HG03196 (cell line): ENCODE measurements around the gene RGPD4.
"Not testable (repeated sequence)": the region's sequence is repeated elsewhere in the genome, so short reads cannot be mapped to it uniquely, and the experiment has no call there.

ENCODE experiments used
- ATAC-seq: cut with Tn5 transposase; IDR thresholded peaks from one replicate; pipeline ENCODE4 v1.9.1; 2021; ENCODE audit not compliant: unreplicated experiment

The RGPD4 gene

DNA sequence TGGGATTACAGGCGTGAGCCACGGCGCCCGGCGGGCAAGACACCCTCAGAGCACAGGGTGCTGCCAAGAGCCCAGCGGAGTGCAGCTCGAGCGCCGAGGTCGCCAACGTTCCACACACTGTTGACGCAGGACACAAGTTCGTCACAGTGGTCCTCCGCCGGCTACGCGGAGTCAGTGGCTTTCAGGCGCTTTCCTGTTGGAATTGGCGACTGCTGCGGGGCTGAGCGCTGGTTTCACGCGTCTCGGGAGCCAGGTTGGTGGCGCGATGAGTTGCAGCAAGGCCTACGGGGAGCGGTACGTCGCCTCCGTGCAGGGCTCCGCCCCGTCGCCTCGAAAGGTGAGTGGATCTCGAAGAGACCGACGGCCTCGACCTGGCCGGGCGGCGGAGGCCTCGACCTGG lies at the start of gene RGPD4:
Gene RGPD4 (plus strand): TSS at position 144 of the 400 bp plus-strand sequence. CDS start 122 bp downstream, at position 266.
- not testable (repeated sequence) for ATAC-seq

DNA sequence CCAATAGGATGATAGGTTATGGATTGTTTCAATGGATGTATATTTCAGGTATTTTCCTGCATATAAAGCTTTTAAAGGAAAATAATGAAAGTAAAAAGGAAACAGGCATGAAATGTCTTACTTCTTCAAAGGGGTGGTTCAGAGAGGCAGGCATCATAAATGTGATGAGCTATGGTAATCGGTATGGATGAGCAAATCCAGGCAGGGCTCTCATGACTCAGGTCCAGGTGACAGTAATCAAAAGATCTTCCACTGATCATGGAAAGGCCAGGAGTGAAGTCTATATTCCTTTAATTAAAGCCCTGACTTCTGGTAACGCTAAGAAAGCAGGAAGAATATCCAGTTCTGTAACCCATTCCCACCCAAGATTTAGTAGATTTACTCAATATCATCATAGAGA lies 48.7 kb upstream of the RGPD4 start:
- no peak for ATAC-seq

DNA sequence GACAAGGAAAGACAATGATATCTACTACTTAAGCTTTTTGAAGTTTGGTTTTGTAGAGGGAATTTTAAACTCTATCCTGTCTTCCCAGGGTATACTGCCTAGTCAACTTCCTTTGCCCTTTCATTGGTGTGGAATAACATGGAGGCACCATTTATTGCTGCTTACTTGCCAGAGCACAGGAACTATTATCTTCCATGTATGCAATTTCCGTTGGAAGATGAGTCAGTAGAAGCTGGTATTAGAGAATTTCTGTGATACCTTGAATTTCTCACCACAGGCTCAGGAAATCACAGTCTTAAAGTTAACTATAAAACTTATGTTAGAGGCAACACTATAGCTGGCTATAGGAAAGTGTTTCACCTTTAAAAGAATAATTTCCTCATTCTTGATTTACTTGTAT lies 40.9 kb upstream of the RGPD4 start:
- ATAC-seq: no peak

DNA sequence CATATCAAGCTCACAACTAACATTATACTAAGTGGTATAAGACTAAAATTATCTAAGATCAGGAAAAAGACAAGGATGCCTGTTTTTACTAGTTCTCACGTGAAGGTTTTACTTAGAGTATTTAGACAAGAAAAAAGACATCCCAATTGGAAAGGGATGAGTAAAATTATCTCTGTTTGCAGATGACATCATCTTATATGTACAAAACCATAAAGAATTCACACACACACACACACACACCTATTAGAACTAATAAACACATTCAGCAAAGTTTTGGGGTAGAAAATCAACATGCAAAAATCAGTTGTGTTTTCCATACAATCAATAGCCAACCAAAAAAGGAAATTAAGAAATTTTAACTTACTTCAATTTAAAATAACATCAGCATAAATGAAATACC lies 35.9 kb upstream of the RGPD4 start:
- ATAC-seq: no peak

DNA sequence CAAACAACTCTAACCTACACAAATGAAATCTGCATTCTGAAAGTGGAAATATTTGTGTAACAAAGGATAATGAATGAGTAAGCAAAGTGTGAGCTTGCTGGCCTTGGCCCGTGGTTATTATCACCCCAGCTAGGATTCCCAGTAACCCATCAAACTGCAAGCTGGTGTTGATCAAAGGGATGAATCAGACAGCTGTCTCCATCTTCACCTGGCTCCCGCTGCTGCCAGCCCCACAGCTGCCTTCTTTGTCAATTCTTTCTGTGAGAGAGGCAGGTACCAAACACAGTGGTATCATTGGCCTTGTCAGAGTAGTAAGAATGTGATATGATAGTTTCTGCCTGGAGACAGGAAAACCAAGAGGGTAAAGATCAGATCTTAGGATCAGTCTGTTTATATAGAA lies 25.2 kb upstream of the RGPD4 start:
- ATAC-seq: no peak

DNA sequence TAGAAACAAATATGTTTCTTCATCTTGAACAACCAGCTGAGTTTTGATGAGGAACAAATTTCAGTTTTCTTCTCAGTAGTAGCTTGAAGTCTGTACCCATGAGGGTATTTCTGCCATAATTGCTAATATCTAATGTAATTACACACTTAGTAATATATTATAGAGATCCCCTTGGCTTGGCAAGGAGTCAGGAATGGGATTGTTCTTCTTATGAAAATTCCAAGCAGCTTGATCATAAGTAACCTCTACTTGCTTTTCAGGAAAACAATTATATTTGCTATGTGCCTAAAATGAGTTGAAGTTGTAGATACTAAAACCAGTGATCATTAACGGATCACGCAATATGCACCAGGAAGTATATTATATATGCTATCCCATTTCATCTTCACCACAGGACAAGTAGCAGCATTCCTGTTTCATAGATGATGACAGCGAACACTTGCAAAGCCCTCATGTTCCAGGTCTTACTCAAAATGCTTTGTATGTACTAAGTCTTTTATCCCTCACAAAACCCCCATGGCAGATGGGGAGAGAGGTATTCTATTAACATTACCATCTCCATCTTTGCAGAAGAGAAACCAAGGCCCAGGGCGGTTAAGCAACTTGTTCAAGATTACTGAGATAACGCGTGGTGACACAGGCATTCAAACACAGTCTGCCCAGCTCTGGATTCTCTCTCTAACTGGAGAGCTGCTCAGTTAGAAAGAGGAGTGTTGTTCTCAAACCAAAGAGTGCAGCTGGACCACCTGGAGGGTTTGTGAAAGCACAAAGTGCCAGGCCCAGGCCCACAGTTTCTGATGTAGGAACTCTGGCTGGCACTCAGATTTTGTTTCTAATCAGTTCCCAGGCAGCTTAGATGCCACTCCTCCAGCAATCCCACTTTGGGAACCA lies 21.8 kb upstream of the RGPD4 start:
- ATAC-seq: no peak

DNA sequence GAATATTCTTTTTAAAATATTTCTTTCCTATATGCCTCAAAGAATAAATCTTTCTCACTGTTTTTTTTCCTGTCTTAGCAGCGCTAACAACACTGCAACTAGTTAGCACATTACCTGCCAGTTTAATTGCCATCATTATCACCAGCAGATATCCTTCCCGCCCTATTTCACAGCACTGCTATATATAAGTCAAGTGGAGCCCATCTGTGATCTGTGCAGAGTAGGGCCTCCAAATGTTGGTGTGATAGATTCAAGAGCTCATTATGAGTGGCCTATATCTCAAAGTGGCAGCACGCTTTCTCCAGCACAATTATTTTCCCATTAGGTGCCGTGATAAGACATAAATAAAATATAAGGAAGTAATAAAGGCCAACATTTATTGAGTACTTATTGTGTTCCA lies 19.8 kb upstream of the RGPD4 start:
- no peak for ATAC-seq

DNA sequence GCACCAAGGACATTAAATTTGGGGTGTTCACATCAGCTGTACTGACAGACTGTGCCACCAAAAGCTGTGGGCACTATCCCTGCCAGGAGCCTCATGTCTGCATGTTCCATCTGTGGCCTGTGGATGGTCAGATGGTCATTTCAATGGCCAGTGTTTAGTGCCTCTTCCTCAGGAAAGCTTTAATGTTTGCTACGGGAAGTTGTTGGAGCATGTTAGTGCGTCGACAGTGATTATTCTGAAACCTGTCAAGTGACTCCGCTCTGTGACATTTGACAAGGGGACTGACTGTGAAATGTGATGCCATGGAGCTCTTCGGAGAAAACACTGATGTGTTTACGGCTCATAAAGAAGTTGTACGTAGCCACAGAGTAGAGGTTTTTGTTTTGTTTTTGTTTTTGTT lies 18.7 kb upstream of the RGPD4 start:
- no peak for ATAC-seq

DNA sequence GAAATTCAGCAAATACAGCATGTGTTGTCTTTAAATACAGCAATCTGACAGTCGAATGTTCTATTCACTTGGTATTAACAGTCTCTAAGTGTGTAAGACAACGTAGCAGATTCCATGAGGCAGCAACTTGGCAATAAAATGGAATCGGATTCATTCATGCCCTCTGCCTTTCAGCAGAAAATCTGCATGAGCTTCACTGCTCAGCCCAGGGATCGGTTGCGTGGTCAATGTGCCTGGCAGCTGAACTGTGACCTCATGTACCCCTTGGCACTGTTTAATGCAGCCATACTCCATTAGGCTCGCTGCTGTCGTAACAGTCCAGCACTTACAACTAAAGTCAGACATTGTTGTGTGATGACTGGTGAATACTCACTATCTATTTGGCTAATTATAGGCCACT lies 17.7 kb upstream of the RGPD4 start:
- ATAC-seq: no peak

DNA sequence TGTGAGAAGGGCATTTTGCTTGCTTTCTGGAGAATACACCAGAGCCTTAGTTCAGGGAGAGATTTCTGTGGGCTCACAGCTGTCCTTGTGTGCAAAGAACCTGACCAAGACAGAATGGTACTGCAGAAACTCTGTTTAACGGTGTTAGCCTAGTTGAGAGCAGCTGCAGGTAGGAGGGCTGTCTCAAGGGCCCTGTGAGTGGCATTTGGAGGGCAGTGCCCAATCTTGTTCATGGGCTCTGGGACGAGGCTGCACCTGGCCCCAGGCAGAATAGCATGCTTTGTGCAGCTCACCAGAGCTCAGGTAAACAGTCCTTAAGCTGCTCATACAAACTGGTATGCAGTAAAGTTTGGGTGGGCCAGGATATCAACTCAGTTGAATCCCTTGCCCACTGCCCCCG lies 16.9 kb upstream of the RGPD4 start:
- ATAC-seq: no peak

DNA sequence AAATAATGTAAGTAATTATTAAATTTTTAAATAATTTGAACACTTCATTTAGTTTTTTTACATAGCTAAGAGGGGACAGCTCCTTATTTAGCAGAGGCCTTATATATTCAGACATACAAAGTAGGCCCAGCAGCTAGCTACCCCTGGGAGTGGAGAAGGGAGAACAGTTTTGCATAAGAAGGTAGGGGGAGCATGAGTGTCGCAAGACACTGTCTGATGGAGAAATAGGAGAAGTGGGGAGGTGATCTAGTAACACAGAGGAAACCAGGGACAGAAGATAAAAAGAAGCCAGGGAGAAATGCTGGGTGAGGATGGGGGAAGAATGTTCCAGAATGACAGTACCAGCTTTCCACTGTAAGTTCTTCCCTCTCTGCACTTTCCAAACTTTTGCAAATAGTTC lies 16.0 kb upstream of the RGPD4 start:
- no peak for ATAC-seq

DNA sequence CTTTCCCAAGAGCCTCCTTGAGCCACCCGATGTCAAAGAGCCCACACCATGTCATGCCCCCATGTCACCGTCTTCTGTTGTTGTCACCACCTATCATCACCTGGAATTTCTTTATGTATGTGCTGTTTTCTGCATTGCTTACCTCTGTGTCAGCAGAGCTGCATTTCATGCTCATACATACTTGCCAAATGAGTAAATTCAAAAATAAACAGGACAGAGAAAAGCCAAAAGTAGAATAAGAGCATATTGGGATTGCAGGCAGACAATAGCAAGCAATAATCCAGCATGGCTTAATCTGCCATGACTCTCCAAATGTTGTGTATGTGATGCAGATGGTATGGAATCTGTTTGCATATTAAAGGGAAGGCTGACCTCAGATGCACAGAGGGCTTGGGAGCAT lies 15.3 kb upstream of the RGPD4 start:
- no peak for ATAC-seq

DNA sequence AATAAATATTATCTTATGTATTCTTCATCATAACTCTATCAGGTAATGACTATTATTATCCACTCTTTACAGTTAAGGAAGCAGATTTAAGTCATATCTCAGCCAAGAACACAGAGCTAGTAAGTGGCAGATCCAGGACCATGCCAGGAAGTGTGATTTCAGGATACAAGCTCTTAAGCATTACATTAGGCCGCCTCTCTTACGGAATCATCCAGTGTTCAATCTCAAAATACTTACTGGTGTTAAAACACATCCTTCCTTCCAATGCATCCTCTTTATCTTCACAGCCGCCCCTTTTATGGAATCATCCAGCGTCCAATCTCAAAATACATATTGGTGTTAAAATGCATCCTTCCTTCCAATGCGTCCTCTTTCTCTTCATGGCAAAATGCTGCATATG lies 14.7 kb upstream of the RGPD4 start:
- no peak for ATAC-seq

DNA sequence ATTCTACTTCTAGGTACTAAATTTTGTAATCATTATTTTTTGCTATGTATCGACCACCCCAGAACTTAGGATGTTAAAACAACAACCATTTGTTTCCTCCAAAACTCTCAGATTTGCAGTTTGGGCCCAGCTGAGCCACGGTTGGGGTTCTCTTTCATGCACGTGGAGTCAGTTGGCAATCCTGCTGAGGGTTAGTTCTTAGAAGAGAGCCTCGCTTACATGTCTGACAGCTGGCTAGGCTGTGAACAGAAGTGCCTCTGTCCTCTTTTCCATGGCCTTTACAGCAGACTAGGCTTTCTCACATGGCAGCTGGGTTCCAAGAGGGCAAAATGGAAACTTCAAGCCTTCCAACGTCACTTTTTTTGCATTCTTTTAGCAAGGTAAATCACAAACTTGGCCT lies 9.3 kb upstream of the RGPD4 start:
- no peak for ATAC-seq

DNA sequence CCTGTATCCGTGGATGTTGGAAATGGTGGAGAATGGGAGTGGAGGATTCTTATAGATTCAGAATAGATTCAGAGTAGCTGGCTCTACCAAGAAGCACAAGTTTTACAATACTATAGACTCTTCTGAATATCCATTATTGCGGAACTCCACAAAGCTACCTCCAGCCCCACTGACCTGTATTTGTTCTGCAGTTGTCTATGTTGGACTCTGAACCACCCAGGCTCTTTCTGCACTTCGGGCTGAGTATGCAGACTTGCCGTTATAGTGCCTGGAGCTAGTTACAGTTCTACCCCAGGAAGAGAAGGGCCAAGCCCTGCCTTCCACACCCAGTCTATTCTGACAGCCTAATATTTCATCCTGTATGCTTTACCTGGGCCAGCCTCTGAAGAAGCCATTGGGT lies 4.4 kb upstream of the RGPD4 start:
- no peak for ATAC-seq

DNA sequence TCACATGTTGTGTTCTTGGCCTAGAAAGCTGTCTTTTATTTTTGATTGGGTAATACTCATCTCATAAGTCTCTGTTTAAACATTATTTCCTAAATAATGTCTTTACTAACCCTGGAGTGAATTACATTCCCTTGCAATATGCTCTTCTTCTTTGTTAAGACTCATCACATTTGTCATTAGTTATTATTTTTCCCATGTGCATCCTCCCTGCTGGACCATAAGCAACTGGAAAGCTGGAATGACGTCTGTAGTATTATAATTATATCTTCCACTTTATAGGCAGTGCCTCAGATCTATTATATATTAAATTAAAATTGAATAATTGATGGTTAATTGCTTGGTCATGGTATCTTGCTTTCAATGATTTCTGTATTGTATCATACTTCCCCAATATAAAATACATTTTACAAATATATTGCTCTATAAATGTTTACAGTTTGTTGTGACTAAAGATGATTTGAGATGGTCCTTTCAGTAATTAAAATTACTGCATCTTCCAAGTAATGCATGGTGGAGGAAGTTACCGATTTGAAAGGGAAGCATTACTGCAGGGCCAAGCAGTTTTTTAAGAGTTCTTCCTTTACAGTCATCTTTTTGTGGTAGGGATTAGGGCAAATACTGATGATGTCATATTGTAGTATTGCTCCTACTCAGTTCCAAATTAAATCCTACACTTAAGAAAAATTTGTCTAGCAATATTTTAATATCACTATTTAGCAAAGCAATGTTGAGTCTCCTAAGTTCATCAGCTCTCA lies 2.1 kb upstream of the RGPD4 start:
- no peak for ATAC-seq

DNA sequence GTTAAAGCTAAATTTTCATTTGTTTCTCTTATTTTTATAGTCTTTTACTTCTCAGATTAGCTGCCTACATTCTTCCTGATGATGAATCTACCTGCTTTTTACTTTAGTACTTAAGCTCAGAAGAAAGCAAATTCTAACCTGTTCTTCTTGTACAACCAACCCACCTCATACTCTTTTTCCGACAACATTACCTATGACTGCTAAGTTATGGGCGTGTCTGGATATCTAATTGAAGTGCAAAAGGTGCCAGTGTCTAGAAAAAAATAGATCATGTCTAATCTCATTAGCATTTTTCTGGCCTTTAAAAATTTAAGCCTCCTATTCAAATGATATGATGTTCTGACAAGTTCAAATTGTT lies 1.5 kb upstream of the RGPD4 start:
- no peak for ATAC-seq

DNA sequence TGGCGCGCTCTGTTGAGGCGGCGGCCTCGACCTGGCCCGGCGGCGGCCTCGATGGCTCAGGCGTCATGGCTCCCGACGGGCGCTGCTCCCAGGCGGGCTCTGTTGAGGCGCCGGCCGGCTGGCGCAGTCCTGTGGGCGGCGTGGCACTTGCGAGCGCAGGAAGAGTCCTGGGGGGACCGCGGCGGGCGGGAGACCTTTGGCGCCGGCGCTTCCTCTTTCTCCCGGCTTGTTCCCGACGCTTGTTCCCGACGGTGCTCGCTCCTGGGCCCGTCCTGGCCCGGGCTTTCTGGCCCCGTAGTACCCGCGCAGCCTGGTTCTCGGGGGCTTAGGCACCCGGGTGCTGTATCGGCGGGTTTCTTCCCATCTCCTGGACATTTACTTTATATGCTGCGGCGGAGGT lies 2.8 kb downstream of the RGPD4 start:
- not testable (repeated sequence) for ATAC-seq

DNA sequence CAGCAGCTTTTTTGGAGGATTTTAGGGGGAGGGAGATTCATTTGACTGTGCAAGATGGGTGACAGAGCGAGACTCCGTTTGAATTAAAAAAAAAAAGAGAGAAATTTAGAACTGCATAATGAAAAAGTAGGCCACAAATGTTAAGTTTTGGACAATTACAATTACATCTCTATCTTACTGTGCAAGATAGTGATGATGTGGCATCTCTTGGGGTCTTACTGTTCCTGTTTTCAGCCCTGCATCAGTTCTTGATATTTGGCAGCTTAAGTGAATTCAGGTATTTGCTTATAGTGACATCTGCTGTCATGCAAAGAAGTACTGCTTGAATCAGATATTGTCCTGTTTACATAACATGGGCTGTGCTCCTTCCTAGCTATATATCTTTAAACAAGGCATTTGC lies 6.5 kb downstream of the RGPD4 start:
- not testable (repeated sequence) for ATAC-seq

DNA sequence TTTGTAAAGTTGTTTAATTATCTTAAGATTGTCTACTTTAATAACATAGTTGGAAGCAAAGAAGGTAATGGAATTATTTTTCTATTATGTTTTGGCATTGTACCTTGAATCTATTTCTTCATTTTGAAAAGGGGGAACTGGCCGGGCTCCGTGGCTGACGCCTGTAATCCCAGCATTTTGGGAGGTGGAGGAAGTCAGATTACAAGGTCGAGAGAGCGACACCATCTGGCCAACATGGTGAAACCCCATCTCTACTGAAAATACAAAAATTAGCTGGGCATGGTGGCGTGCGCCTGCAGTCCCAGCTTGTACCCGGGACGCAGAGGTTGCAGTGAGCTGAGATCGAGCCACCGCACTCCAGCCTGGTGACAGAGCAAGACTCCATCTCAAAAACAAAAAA lies 6.9 kb downstream of the RGPD4 start:
- not testable (repeated sequence) for ATAC-seq

DNA sequence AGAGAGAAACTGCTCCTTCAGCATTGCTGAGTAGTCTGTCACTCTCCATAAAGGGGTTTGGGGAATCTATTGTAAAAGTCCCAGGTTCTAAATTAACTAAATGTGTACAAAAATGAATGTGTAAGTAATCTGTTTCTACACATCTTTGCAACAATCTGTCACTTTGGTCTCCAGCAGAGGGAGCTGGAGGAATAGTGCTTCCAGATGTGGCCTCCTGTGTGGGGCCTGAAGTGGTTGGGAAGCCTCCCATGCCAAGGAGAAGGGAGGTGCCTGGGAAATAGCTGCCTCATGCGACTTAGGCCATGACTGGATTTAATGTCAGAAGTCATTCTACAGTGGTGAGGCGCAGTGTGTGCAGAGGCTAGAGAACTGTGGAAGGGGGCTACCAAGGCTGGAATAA lies 89.4 kb downstream of the RGPD4 start:
- not testable (repeated sequence) for ATAC-seq

DNA sequence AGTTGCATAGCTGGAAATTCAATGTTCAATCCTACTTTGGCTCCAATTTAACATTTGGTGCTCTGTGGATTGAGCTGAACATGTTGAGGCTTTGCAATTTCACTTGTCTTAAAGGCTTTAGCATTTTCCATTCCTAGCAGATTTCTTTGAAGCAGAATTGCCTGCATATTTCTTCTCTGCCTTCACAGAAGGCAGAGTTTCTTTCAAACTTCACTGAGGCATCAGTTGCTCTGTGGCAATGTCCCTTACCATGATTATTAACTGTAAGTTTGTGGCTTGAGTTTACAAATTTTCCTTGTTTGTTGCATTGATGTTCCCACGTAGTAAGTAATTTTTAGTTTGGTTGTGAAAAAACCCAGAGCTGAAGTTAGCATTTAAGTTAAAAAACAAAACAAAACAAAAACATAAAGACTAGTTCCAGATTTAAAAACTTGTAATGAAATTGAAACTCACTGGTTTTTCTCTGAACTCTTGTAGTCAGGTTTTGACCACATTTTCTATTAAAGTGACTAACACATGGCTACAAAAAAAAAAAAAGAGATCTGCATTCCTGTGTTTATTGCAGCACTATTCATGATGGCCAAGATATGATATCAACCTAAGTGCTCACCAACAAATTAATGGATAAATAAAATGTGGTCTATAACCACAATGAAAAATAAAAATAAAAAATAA lies 90.1 kb downstream of the RGPD4 start:
- ATAC-seq: not testable (repeated sequence)
